Measurements from ENCODE around the gene USP54. TPM values are rescaled to one million over a fixed set of nuclear protein-coding genes. Genes with fewer than 3 reads are reported as not detected.

Gene USP54
- total RNA-seq, 3 donors from 2014 or later = 18.2 to 106 (median 57.0) TPM

GRCh38 chr10:73460897-73461296 lies 130.2 kb downstream of the USP54 start:
- TF ChIP-seq POLR2AphosphoS5 (IDR thresholded peaks at IDR 0.05) = no peak
- no peak for TF ChIP-seq POLR2A (IDR thresholded peaks at IDR 0.05)
- TF ChIP-seq CTCF (IDR thresholded peaks at IDR 0.05) = no peak
- Histone ChIP-seq H3K27ac (no peak overlapping the region), H3K36me3 (peaks cover 2% of the 10 kb centered on the region)

GRCh38 chr10:73459683-73460314 lies 131.3 kb downstream of the USP54 start:
- H3K27ac ChIP-seq = no peak overlapping the region
- H3K9me3 ChIP-seq = no peaks in the 10 kb centered on the region
- no peak for DNase-seq (ENCODE audit: low spot score in 2 of 2)
- H3K36me3 ChIP-seq = no peaks in the 10 kb centered on the region
- no peak overlapping the region for H3K4me3 ChIP-seq
- no peaks in the 10 kb centered on the region for H3K27me3 ChIP-seq
- intact Hi-C loops (cut with DNase I; ENCODE audit: low total_unique reads) = no loop called here
- no peaks in the 10 kb centered on the region for H3K4me1 ChIP-seq
- TF ChIP-seq CTCF (IDR thresholded peaks at IDR 0.05) = no peak
- no peak for TF ChIP-seq POLR2AphosphoS5 (IDR thresholded peaks at IDR 0.05)
- no peak for TF ChIP-seq POLR2A (IDR thresholded peaks at IDR 0.05)

More at GRCh38 chr10:73460897-73461296, 130.2 kb downstream of the USP54 start:
- intact Hi-C loops (cut with DNase I; ENCODE audit: low total_unique reads) = no loop called here
- Histone ChIP-seq H3K4me3 (no peak overlapping the region), H3K4me1 (no peaks in the 10 kb centered on the region), H3K9me3 (no peaks in the 10 kb centered on the region), H3K27me3 (no peaks in the 10 kb centered on the region)
- no peak for DNase-seq (ENCODE audit: low spot score in 2 of 2)

- H3K36me3 ChIP-seq = no peaks in the 10 kb centered on the region
- no peak overlapping the region for H3K4me3 ChIP-seq
- intact Hi-C loops (cut with DNase I; ENCODE audit: low total_unique reads) = no loop called here
- no peak for DNase-seq (ENCODE audit: low spot score in 2 of 2)
- no peak overlapping the region for H3K27ac ChIP-seq
- H3K9me3 ChIP-seq = no peaks in the 10 kb centered on the region
- H3K27me3 ChIP-seq = no peaks in the 10 kb centered on the region
- H3K4me1 ChIP-seq = no peaks in the 10 kb centered on the region
- TF ChIP-seq CTCF (IDR thresholded peaks at IDR 0.05) (no peak), POLR2AphosphoS5 (IDR thresholded peaks at IDR 0.05) (no peak), POLR2A (IDR thresholded peaks at IDR 0.05) (no peak)
These were observed 134.8 kb downstream of the USP54 start for GRCh38 chr10:73456187-73456890.

- H3K27me3 ChIP-seq = no peaks in the 10 kb centered on the region
- no peak for DNase-seq (ENCODE audit: low spot score in 2 of 2)
- H3K4me3 ChIP-seq = no peak overlapping the region
- TF ChIP-seq CTCF (IDR thresholded peaks at IDR 0.05) (no peak), POLR2AphosphoS5 (IDR thresholded peaks at IDR 0.05) (no peak), POLR2A (IDR thresholded peaks at IDR 0.05) (no peak)
- no peak overlapping the region for H3K27ac ChIP-seq
- intact Hi-C loops (cut with DNase I; ENCODE audit: low total_unique reads) = no loop called here
- H3K36me3 ChIP-seq = peaks cover 5% of the 10 kb centered on the region
- no peaks in the 10 kb centered on the region for H3K9me3 ChIP-seq
- H3K4me1 ChIP-seq = no peaks in the 10 kb centered on the region
These were observed 142.0 kb downstream of the USP54 start for GRCh38 chr10:73449113-73449512.

- no peaks in the 10 kb centered on the region for H3K27me3 ChIP-seq
These were observed 142.8 kb downstream of the USP54 start for GRCh38 chr10:73448384-73448783.

More at GRCh38 chr10:73448384-73448783, 142.8 kb downstream of the USP54 start:
- peaks cover 5% of the 10 kb centered on the region for H3K36me3 ChIP-seq
- intact Hi-C loops (cut with DNase I; ENCODE audit: low total_unique reads) = no loop called here
- TF ChIP-seq POLR2A (IDR thresholded peaks at IDR 0.05) = no peak
- H3K9me3 ChIP-seq = no peaks in the 10 kb centered on the region
- DNase-seq (ENCODE audit: low spot score in 2 of 2) = no peak
- no peaks in the 10 kb centered on the region for H3K4me1 ChIP-seq
- H3K4me3 ChIP-seq = no peak overlapping the region
- no peak overlapping the region for H3K27ac ChIP-seq

Other genes with a start within 250 kb of the USP54 start
- 10 to 100 TPM in 1 of 3 donors, 1 to 10 TPM in 2; 7.8 to 10.4 (median 9.2) TPM for gene CFAP70, start 232.5 kb downstream of the USP54 start, total RNA-seq
- gene ANXA7, start 177.3 kb downstream of the USP54 start, total RNA-seq = 100 to 1,000 TPM; 120 to 169 (median 123) TPM
- gene MSS51, start 157.8 kb downstream of the USP54 start, total RNA-seq = 1 to 10 TPM; 2.6 to 4.2 (median 2.9) TPM
- 10 to 100 TPM; 42.0 to 79.0 (median 49.5) TPM for gene PPP3CB, start 95.3 kb downstream of the USP54 start, total RNA-seq
- 1 to 10 TPM in 1 of 3 donors, under 1 TPM in 2; 0.80 to 1.2 (median 0.98) TPM for gene MYOZ1, start 50.1 kb upstream of the USP54 start, total RNA-seq
- under 1 TPM in 1 of 3 donors, not detected in 2; 0.15 TPM for gene SYNPO2L, start 64.7 kb upstream of the USP54 start, total RNA-seq
- gene AGAP5, start 106.8 kb upstream of the USP54 start, total RNA-seq = 10 to 100 TPM in 1 of 3 donors, 1 to 10 TPM in 2; 5.4 to 11.7 (median 7.9) TPM
- gene SEC24C, start 153.0 kb upstream of the USP54 start, total RNA-seq = 10 to 100 TPM; 33.9 to 57.7 (median 50.1) TPM
- 10 to 100 TPM; 25.1 to 37.0 (median 29.9) TPM for gene CHCHD1, start 190.7 kb upstream of the USP54 start, total RNA-seq
- gene ZSWIM8, start 194.3 kb upstream of the USP54 start, total RNA-seq = 10 to 100 TPM; 79.2 to 87.8 (median 84.2) TPM
- 10 to 100 TPM; 30.7 to 37.7 (median 33.8) TPM for gene NDST2, start 220.3 kb upstream of the USP54 start, total RNA-seq

All from breast epithelium (tissue), 4 donors.